ENCODE measurements around the gene ARHGAP22. TPM values are rescaled to one million over a fixed set of nuclear protein-coding genes. Genes with fewer than 3 reads are reported as not detected.

ARHGAP22 gene
- total RNA-seq, 2 experiments from 2014 or later = 0.19 to 0.46 TPM

- intact Hi-C loops (cut with micrococcal nuclease; ENCODE audit: unreplicated experiment) = no loop called here
- TF ChIP-seq, protein P1, sequence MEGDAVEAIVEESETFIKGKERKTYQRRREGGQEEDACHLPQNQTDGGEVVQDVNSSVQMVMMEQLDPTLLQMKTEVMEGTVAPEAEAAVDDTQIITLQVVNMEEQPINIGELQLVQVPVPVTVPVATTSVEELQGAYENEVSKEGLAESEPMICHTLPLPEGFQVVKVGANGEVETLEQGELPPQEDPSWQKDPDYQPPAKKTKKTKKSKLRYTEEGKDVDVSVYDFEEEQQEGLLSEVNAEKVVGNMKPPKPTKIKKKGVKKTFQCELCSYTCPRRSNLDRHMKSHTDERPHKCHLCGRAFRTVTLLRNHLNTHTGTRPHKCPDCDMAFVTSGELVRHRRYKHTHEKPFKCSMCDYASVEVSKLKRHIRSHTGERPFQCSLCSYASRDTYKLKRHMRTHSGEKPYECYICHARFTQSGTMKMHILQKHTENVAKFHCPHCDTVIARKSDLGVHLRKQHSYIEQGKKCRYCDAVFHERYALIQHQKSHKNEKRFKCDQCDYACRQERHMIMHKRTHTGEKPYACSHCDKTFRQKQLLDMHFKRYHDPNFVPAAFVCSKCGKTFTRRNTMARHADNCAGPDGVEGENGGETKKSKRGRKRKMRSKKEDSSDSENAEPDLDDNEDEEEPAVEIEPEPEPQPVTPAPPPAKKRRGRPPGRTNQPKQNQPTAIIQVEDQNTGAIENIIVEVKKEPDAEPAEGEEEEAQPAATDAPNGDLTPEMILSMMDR (conservative IDR thresholded peaks at IDR 0.05; ENCODE audit: low read length) = no peak
- TF ChIP-seq EZH2phosphoT487 (IDR thresholded peaks at IDR 0.05; ENCODE audit: borderline replicate concordance, low read depth, low read length) = no peak
- CTCF ChIA-PET (ENCODE audit: unreplicated experiment) = no interaction called here
- Histone ChIP-seq H3K79me2 (ENCODE audit: insufficient read depth, low read depth, low read length) (no peaks in the 10 kb centered on the region), H3K4me3 (ENCODE audit: low read depth, low read length, poor library complexity, severe bottlenecking) (no peak overlapping the region), H2AFZ (ENCODE audit: low read length) (no peak overlapping the region), H3K9me2 (ENCODE audit: insufficient read depth, low read length) (no peaks in the 10 kb centered on the region), H3K9me3 (ENCODE audit: low read length) (no peaks in the 10 kb centered on the region), H4K20me1 (ENCODE audit: insufficient read depth, low read length) (no peaks in the 10 kb centered on the region), H3K4me1 (ENCODE audit: insufficient read depth, low read length, poor library complexity, severe bottlenecking) (no peaks in the 10 kb centered on the region), H3K27ac (ENCODE audit: low read depth, low read length, poor library complexity, severe bottlenecking) (no peak overlapping the region), H3K36me3 (ENCODE audit: insufficient read depth, low read length) (no peaks in the 10 kb centered on the region), H3K4me2 (ENCODE audit: low read length) (no peak overlapping the region)
- BruUV-seq (replicated peaks) = no TSS peak
- no peak for DNase-seq (ENCODE audit: low spot score)
- POLR2A ChIA-PET = interaction anchor here (0.7 kb wide), 1 partner anchor 218 kb away, joined by 3 read pairs; no protein-coding TSS in a partner anchor
Measured at GRCh38 chr10:48430402-48430993, 174.4 kb downstream of the ARHGAP22 start.

DNA sequence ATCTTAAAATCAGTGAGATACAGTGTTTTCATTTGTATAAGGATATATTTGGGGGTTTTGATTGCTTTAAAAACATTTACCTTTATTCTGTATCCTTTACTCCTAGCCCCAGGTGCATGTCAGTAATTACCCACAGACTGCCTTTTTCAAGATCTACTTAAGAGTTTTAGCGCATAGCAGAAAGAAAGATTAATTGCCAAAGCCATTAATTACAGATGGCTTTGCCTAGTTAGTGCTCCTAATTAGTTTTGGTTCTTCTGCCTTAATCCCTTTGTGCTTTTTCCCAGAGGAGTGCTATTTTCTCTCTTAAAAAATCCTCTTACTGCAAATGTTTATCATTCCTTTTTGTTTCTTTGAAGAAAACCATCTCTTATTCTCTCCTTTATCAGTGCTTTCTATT is 175.6 kb downstream of the ARHGAP22 start:
- Histone ChIP-seq H3K9me2 (ENCODE audit: insufficient read depth, low read length) (no peaks in the 10 kb centered on the region), H3K4me3 (ENCODE audit: low read depth, low read length, poor library complexity, severe bottlenecking) (no peak overlapping the region), H4K20me1 (ENCODE audit: insufficient read depth, low read length) (no peaks in the 10 kb centered on the region), H3K9me3 (ENCODE audit: low read length) (no peaks in the 10 kb centered on the region), H2AFZ (ENCODE audit: low read length) (no peak overlapping the region), H3K27ac (ENCODE audit: low read depth, low read length, poor library complexity, severe bottlenecking) (no peak overlapping the region), H3K4me2 (ENCODE audit: low read length) (no peak overlapping the region), H3K36me3 (ENCODE audit: insufficient read depth, low read length) (no peaks in the 10 kb centered on the region), H3K79me2 (ENCODE audit: insufficient read depth, low read depth, low read length) (no peaks in the 10 kb centered on the region), H3K4me1 (ENCODE audit: insufficient read depth, low read length, poor library complexity, severe bottlenecking) (no peaks in the 10 kb centered on the region)
- CTCF ChIA-PET (ENCODE audit: unreplicated experiment) = no interaction called here
- BruUV-seq (replicated peaks) = no TSS peak
- POLR2A ChIA-PET = no interaction called here
- no peak for TF ChIP-seq EZH2phosphoT487 (IDR thresholded peaks at IDR 0.05; ENCODE audit: borderline replicate concordance, low read depth, low read length)
- TF ChIP-seq, protein P1 (conservative IDR thresholded peaks at IDR 0.05; ENCODE audit: low read length) = no peak
- no peak for DNase-seq (ENCODE audit: low spot score)
- intact Hi-C loops (cut with micrococcal nuclease; ENCODE audit: unreplicated experiment) = no loop called here

DNA sequence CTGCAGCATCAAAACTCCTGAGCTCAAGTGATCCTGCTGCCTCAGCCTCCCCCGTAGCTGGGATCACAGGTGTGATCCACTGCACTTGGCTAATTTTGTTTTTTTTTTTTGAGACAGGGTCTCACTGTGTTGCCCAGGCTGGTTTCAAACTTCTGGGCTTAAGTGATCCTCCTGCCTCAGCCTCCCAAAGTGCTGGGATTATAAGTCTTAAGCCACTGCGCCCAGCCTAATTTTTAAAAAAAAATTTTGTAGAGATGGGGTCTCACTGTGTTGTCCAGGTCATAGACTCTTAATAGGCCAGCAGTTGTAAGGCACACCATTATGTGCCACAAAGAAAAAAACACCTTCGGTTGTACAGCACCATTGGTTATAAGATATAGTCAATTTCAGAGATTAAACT is 176.0 kb downstream of the ARHGAP22 start:
- H2AFZ ChIP-seq (ENCODE audit: low read length) = no peak overlapping the region
- H4K20me1 ChIP-seq (ENCODE audit: insufficient read depth, low read length) = no peaks in the 10 kb centered on the region
- H3K4me3 ChIP-seq (ENCODE audit: low read depth, low read length, poor library complexity, severe bottlenecking) = no peak overlapping the region
- no peaks in the 10 kb centered on the region for H3K4me1 ChIP-seq (ENCODE audit: insufficient read depth, low read length, poor library complexity, severe bottlenecking)
- TF ChIP-seq EZH2phosphoT487 (IDR thresholded peaks at IDR 0.05; ENCODE audit: borderline replicate concordance, low read depth, low read length) = no peak
- TF ChIP-seq, protein P1 (conservative IDR thresholded peaks at IDR 0.05; ENCODE audit: low read length) = no peak
- no peak overlapping the region for H3K4me2 ChIP-seq (ENCODE audit: low read length)
- ChIA-PET CTCF (ENCODE audit: unreplicated experiment) (interaction anchor here (0.6 kb wide), 1 partner anchor 14 kb away, joined by 3 read pairs; no protein-coding TSS in a partner anchor), POLR2A (no interaction called here)
- H3K36me3 ChIP-seq (ENCODE audit: insufficient read depth, low read length) = no peaks in the 10 kb centered on the region
- DNase-seq (ENCODE audit: low spot score) = no peak
- intact Hi-C loops (cut with micrococcal nuclease; ENCODE audit: unreplicated experiment) = no loop called here
- no peaks in the 10 kb centered on the region for H3K9me3 ChIP-seq (ENCODE audit: low read length)
- H3K27ac ChIP-seq (ENCODE audit: low read depth, low read length, poor library complexity, severe bottlenecking) = no peak overlapping the region
- no peaks in the 10 kb centered on the region for H3K9me2 ChIP-seq (ENCODE audit: insufficient read depth, low read length)
- BruUV-seq (replicated peaks) = no TSS peak
- no peaks in the 10 kb centered on the region for H3K79me2 ChIP-seq (ENCODE audit: insufficient read depth, low read depth, low read length)

Measured in OCI-LY7 (cell line).